Body of pancreas (tissue), 4 donors: ENCODE measurements around the gene PLVAP. TPM values are rescaled to one million over a fixed set of nuclear protein-coding genes. Genes with fewer than 3 reads are reported as not detected.

Experiments used
- ATAC-seq: fragments of 150-250 bp; one replicate; pipeline ENCODE4 v1.9.1; 2016
- DNase-seq, 4 donors: peaks; one replicate each; pipeline ENCODE4 v3.0.0-alpha.2; 2019
- H3K27ac ChIP-seq, 4 donors: fragments of 200-600 bp; sonication (generic); 1 replicate in 3 of 4; 2 replicates in 1 of 4; pipeline versions ENCODE4 v1.5.1 to v1.6.1; 2016 to 2019; ENCODE audit warnings: mild to moderate bottlenecking in 1 of 4, mixed read lengths in 1 of 4, moderate library complexity in 1 of 4
- H3K27me3 ChIP-seq, 2 donors: fragments of 200-600 bp; sonication (generic); one replicate each; pipeline ENCODE4 v1.6.0; 2016; ENCODE audit warnings: mild to moderate bottlenecking in 1 of 2
- H3K36me3 ChIP-seq, 2 donors: fragments of 200-600 bp; sonication (generic); replicated peaks in 1 of 2; 2 replicates each; pipeline ENCODE4 v1.5.1; 2016; ENCODE audit warnings: low read depth in 2 of 2; ENCODE audit not compliant: insufficient read depth in 1 of 2
- H3K4me1 ChIP-seq: fragments of 200-600 bp; sonication (generic); one replicate; pipeline ENCODE4 v1.6.0; 2016
- H3K4me3 ChIP-seq, 2 donors: fragments of 200-600 bp; sonication (generic); 1 replicate in 1 of 2; 2 replicates in 1 of 2; pipeline ENCODE4 v1.5.1; 2016 to 2019
- H3K9me3 ChIP-seq, 3 donors: fragments of 200-600 bp; sonication (generic); 1 replicate in 2 of 3; 2 replicates in 1 of 3; pipeline ENCODE4 v1.5.1; 2016
- POLR2A ChIP-seq, 3 donors: fragments of 450-650 bp; IDR thresholded peaks; one replicate each; pipeline ENCODE4 v1.6.1; 2016; ENCODE audit warnings: antibody characterized with exemption in 3 of 3, mild to moderate bottlenecking in 2 of 3
- WGBS, 2 donors: methylation state at CpG; one replicate each; pipeline ENCODE4 v1.1.5; 2017; 5-methylcytosine and 5-hydroxymethylcytosine counted together
- intact Hi-C: fragments of 100-400 bp; cut with DNase I; formaldehyde crosslinking; loops from one replicate; pipeline ENCODE4 v1.15.1; 2023
- total RNA-seq, 2 donors: library from RNA; depleted of rRNA; stranded (reverse); fragments of >200 nt; gene quantifications; one replicate each; pipeline ENCODE4 v1.1.0, GENCODE V29; 2016
- TF ChIP-seq, protein P1 (sequence below), 7 experiments: fragments of 450-650 bp in 4 of 7; fragments of 200-600 bp in 3 of 7; sonication (generic) in 3 of 7; IDR thresholded peaks; one replicate each; pipeline ENCODE4 v1.5.1; 2016 to 2019; ENCODE audit warnings: antibody characterized with exemption in 7 of 7

The PLVAP gene
- total RNA-seq, 2 donors from 2014 or later = 37.9 to 49.8 TPM

DNA sequence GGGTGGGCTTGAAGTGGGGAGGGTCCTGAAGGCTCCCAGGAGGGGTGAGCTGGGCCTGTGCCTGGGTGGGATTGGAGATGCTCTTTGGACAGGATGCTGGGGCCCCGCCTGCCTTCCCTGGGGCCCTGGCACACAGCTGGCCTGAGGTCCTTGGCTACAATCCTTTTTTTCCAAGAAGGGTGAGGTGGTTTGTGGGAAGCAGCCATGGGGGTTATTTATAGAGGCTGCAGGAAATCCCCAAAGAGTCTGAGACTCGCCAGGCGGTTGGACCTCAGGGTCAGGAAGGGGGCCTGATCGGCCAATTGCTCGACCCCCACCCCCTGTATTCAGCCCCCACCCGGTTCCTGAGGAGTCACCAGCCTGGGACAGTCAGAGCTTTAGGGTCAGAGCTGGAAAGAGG lies 29.8 kb downstream of the PLVAP start:
- intact Hi-C loops = no loop called here
- 21 to 100% methylated on average over 1 to 6 of the region's 6 CpGs for WGBS, 2 donors
- TF ChIP-seq, protein P1, sequence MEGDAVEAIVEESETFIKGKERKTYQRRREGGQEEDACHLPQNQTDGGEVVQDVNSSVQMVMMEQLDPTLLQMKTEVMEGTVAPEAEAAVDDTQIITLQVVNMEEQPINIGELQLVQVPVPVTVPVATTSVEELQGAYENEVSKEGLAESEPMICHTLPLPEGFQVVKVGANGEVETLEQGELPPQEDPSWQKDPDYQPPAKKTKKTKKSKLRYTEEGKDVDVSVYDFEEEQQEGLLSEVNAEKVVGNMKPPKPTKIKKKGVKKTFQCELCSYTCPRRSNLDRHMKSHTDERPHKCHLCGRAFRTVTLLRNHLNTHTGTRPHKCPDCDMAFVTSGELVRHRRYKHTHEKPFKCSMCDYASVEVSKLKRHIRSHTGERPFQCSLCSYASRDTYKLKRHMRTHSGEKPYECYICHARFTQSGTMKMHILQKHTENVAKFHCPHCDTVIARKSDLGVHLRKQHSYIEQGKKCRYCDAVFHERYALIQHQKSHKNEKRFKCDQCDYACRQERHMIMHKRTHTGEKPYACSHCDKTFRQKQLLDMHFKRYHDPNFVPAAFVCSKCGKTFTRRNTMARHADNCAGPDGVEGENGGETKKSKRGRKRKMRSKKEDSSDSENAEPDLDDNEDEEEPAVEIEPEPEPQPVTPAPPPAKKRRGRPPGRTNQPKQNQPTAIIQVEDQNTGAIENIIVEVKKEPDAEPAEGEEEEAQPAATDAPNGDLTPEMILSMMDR (IDR thresholded peaks at IDR 0.05) = no peak
- TF ChIP-seq POLR2A (IDR thresholded peaks at IDR 0.05) = no peak

GRCh38 chr19:17346109-17346671 lies 31.0 kb downstream of the PLVAP start:
- Histone ChIP-seq H3K9me3 (no peaks in the 10 kb centered on the region), H3K4me1 (no peaks in the 10 kb centered on the region), H3K27me3 (no peaks in the 10 kb centered on the region), H3K36me3 (no peaks in the 10 kb centered on the region), H3K27ac (peak overlapping the region in 1 of 4 donors; percentile 21), H3K4me3 (no peak overlapping the region)
- WGBS, 2 donors = 5 to 12% methylated on average over 15 to 24 of the region's 24 CpGs
- no peak for TF ChIP-seq POLR2A (IDR thresholded peaks at IDR 0.05)
- TF ChIP-seq, protein P1 (IDR thresholded peaks at IDR 0.05) = peak; percentile 77 to 93 (median 86)
- intact Hi-C loops = no loop called here
- DNase-seq (peak; percentile 65 to 80 (median 70)), ATAC-seq (peak; percentile 81)

More for the DNA sequence above, 29.8 kb downstream of the PLVAP start:
- peak overlapping the region in 2 of 4 donors; percentile 21 to 32 for H3K27ac ChIP-seq
- no peak overlapping the region for H3K4me3 ChIP-seq
- H3K27me3 ChIP-seq = no peaks in the 10 kb centered on the region
- no peaks in the 10 kb centered on the region for H3K36me3 ChIP-seq
- no peaks in the 10 kb centered on the region for H3K9me3 ChIP-seq
- ATAC-seq (no peak), DNase-seq (no peak)
- H3K4me1 ChIP-seq = no peaks in the 10 kb centered on the region

- intact Hi-C loops = no loop called here
- Histone ChIP-seq H3K4me3 (no peak overlapping the region), H3K9me3 (no peaks in the 10 kb centered on the region), H3K27me3 (no peaks in the 10 kb centered on the region), H3K4me1 (peaks cover 12% of the 10 kb centered on the region), H3K27ac (no peak overlapping the region), H3K36me3 (no peaks in the 10 kb centered on the region)
- 81 to 82% methylated on average over 7 of the region's 7 CpGs for WGBS, 2 donors
- DNase-seq (no peak), ATAC-seq (no peak)
- no peak for TF ChIP-seq POLR2A (IDR thresholded peaks at IDR 0.05)
- TF ChIP-seq, protein P1 (IDR thresholded peaks at IDR 0.05) = no peak
These were observed 35.3 kb downstream of the PLVAP start for GRCh38 chr19:17341845-17342244.

DNA sequence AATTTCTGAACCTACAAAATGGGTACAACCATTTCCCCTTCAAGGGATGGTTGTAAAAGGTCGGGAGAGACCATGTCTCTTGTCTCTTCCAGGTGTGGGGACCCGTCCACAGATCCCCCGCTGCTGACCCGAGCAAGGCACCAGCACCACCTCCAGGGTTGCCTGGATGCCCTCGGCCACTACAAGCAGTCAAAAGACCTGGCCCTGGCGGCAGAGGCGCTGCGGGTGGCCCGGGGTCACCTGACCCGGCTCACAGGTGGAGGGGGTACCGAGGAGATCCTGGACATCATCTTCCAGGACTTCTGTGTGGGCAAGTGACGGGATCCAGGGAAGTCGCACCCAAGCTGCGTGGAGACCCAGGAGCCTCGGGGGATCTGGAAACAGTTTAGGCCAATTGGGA lies 35.8 kb downstream of the PLVAP start:
- intact Hi-C loops = no loop called here
- Histone ChIP-seq H3K27ac (no peak overlapping the region), H3K36me3 (no peaks in the 10 kb centered on the region), H3K4me1 (peaks cover 12% of the 10 kb centered on the region), H3K27me3 (no peaks in the 10 kb centered on the region), H3K4me3 (no peak overlapping the region), H3K9me3 (no peaks in the 10 kb centered on the region)
- ATAC-seq = no peak
- TF ChIP-seq, protein P1 (IDR thresholded peaks at IDR 0.05) = no peak
- TF ChIP-seq POLR2A (IDR thresholded peaks at IDR 0.05) = no peak
- DNase-seq = no peak
- 81 to 84% methylated on average over 4 to 12 of the region's 15 CpGs for WGBS, 2 donors

GRCh38 chr19:17340871-17341357 lies 36.2 kb downstream of the PLVAP start:
- intact Hi-C loops = no loop called here
- ATAC-seq (no peak), DNase-seq (no peak)
- Histone ChIP-seq H3K4me1 (peaks cover 16% of the 10 kb centered on the region), H3K4me3 (no peak overlapping the region), H3K27ac (no peak overlapping the region), H3K9me3 (no peaks in the 10 kb centered on the region), H3K36me3 (no peaks in the 10 kb centered on the region), H3K27me3 (no peaks in the 10 kb centered on the region)
- 82 to 88% methylated on average over 7 to 17 of the region's 17 CpGs for WGBS, 2 donors
- no peak for TF ChIP-seq POLR2A (IDR thresholded peaks at IDR 0.05)
